Astrocyte (in vitro differentiated cells and primary cell): Measurements from ENCODE around the gene OCIAD1.

Experiments used
- EZH2 ChIP-seq: IDR thresholded peaks from 2 replicates; pipeline ENCODE4 v1.6.1; 2012; ENCODE audit warnings: mild to moderate bottlenecking, low read length, inconsistent platforms; ENCODE audit not compliant: insufficient read depth
- TF ChIP-seq, protein P1 (sequence below): IDR thresholded peaks from 2 replicates; pipeline ENCODE4 v1.5.1; 2011; ENCODE audit warnings: low read depth, mild to moderate bottlenecking, inconsistent platforms, low read length, moderate library complexity; ENCODE audit not compliant: insufficient read depth

DNA sequence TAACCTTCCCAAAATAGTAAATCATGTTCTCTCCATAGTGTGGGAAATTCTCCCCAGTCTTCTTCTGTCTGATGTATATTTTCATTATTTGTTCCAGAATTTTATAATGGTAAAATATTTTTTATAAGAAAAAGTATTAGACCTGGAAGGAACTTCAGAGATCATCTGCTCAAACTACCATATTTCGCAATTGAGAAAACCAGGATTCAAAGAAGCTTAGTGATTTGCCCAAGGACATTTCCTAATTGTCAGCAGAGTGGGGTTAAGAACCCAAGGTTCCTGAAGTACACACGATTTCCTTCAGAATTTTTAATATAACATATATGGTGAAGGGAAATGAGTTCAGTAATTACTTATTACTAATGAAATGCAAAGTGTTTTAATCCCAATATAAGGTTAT is 24.1 kb downstream of the OCIAD1 start:
- TF ChIP-seq, protein P1, sequence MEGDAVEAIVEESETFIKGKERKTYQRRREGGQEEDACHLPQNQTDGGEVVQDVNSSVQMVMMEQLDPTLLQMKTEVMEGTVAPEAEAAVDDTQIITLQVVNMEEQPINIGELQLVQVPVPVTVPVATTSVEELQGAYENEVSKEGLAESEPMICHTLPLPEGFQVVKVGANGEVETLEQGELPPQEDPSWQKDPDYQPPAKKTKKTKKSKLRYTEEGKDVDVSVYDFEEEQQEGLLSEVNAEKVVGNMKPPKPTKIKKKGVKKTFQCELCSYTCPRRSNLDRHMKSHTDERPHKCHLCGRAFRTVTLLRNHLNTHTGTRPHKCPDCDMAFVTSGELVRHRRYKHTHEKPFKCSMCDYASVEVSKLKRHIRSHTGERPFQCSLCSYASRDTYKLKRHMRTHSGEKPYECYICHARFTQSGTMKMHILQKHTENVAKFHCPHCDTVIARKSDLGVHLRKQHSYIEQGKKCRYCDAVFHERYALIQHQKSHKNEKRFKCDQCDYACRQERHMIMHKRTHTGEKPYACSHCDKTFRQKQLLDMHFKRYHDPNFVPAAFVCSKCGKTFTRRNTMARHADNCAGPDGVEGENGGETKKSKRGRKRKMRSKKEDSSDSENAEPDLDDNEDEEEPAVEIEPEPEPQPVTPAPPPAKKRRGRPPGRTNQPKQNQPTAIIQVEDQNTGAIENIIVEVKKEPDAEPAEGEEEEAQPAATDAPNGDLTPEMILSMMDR: no peak
- TF ChIP-seq EZH2: no peak
